AG08395 (cell line): Measurements from ENCODE around the gene SLC2A14.
"Not testable (repeated sequence)": the region's sequence is repeated elsewhere in the genome, so short reads cannot be mapped to it uniquely, and the experiment has no call there.

ENCODE experiments used
- DNase-seq: peaks from one replicate; pipeline ENCODE4 v3.0.0; 2012; ENCODE audit warnings: mixed read lengths, low spot score

The SLC2A14 gene

DNA sequence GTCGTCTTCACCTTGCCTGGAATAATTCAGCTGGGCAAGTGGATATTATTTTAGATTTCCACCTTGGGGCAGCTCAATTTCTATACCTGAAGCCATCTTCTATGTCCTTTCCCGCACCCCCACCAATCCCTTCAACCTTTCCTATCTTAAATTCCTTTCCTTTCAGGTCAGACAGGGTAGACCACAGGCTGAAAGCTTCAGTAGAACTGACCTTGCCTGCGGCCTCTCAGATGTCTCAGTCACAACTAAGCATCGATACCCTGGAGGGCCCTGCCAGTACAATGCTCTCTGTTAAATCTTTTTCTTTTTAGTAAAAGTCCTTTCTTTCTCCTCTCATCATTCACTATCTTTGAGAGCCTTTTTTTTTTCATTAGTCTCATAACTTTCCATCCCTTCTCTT is 38.9 kb downstream of the SLC2A14 start:
- no peak for DNase-seq

DNA sequence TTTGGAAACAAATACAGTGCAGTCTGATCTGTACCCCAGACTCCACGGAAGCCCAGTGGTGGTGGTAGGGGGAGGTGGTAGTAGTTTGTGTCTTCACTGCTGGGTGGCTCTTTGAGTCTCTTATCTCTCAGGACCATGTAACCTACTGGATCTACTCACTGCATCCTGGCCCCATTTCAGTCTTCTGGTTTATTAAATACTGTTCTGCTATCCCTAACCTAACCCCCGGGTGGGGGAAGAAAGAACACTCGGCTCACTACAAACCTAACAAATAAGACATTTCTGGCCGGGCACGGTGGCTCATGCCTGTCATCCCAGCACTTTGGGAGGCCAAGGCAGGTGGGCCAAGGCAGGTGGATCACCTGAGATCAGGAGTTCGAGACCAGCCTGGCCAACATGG is 39.5 kb downstream of the SLC2A14 start:
- DNase-seq, result not testable (repeated sequence)

DNA sequence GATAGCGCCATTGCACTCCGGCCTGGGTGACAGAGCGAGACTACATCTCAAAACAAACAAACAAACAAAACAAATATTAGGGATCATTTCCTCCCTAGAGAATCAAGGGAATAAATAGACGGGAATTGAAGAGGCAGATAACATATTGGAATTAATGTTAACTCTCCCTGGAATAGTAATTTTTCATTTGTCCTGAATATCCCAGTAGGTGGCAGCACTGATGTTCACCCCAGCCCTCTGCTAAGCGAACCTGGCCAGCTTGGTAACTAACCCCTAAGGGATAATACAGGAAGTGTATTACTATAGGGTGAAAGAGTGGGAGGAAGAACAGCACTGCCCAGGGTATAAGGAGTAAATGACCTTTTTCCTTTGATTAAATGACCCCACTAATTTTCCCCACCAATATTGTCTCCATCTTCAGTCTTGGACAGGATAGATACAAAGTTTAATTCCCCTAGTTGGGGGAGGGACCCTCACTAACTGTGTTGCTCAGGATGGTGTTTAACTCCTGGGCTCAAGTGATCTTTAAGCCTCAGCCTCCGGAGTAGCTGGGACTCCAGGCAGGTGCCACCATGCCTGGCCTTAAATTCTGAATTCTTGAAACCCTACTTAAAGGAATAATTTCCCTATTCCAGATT is 40.5 kb downstream of the SLC2A14 start:
- peak; percentile 86 for DNase-seq

DNA sequence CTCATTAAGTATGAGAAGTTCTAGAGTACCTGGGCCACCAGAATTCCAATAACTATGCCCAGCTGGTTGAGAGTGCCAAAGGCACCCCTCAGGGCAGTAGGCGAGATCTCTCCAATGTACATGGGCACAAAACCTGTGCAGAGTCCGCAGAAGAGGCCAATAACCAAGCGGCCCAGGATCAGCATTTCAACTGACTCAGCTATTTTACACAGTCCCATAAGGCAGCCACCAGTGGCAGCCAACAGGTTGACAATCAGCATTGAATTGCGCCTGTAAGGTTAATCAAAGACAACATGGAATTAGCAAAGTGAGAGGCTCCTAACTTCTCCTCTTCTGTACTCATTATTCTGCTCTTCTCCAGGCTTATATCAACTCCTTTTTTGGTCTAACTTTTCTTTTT is 43.0 kb downstream of the SLC2A14 start:
- not testable (repeated sequence) for DNase-seq

DNA sequence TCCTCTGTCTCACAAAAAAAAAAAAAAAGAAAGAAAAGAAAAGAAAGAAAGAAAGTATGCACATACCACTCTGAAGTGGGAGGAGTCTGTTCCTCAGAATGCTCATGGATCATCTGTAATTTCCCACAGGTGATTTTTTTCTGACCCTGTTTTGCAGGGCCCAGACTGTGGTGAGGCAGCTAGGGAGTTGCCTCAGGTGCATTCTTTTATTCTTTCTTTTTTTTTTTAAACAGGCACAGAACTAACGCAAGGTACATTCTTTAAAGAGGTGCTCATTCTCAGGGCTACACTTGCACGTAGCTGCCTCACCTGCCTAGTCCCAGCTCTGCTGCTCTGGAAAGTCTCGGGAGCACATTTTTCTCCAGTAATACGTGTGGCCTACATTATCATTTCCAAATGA is 47.0 kb downstream of the SLC2A14 start:
- not testable (repeated sequence) for DNase-seq

DNA sequence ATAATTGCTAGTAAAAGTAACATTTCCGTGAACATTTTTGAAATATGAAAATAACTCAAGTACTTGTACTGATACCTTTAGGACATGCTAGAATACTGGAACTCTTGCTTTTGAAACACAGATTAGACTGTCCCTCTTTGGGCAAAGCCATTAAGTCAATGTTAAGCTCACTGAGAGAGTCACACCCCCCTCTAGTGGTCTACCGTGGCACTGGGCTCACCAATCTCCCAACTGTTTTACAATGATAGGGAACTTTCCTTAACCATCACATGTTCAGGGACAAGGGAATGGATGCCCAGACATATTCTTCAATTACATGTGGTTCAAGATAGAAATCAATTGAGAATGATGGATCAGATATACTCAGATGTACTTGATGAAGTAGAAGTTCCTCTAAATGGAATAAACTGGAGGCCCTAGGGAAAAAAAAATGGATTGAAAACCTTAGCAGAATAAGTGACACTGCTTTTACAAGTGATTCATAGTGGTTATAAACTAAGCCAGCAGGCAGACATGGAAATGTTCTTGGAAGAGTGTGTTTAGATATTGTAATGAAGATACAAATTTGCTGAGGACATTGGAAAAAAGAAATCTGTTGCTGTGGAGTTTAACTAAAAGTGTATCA is 65.7 kb downstream of the SLC2A14 start:
- peak; percentile 81 for DNase-seq

DNA sequence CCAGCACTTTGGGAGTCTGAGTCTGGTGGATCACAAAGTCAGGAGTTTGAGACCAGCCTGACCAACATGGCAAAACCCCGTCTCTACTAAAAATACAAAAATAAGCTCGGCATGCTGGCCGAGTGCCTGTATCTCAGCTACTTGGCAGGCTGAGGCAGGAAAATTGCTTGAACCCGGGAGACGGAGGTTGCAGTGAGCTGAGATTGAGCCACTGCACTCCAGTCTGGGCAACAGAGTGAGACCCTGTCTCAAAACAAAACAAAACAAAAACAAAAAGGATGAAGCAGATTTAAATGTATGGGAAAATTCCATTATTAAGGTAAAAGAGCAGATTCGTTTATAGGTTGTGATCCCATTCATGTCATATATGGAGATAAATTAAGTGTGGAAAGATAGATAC is 66.4 kb downstream of the SLC2A14 start:
- not testable (repeated sequence) for DNase-seq

DNA sequence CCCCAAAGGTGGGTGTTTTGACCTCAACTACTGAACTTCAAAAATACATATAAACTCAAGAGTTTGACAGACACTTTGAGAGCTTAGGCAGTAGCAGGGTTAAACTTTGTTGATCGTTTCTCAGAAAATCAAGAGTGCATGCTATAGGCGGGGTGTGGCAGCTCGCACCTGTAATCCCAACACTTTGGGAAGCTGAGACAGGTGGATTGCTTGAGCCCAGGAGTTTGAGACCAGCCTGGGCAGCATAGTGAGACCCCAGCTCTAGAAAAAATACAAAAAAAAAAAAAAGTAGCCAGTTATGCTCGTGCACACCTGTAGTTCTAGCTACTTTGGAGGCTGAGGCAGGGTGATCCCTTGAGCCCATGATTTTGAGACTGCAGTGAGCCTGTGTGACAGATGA is 71.3 kb downstream of the SLC2A14 start:
- no peak for DNase-seq

DNA sequence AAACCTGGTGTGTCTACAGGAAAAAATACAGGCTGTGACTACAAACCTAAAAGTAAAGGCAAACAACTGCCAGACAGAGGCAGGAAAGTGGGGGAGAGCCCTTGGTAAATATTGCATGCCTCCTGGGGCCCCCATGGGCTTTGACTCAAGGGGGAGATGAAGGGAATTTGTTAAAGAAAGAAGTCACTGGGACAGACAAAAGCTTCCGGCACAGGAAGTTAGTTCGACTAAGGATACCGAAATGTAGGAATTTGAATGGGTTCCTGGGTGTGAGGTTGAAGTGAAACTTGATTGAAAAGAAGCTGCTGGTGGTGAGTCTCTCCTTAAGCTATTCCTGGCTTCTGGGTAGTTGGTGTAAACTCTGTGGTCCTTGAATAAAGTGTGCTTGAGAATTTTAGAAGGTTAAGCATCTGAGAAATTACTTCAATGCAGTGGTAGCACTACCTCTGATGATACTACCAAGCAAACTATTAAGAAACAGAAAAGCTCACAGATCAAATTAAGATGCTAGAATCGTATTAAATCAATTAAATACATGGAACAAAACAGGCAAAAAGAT is 73.9 kb downstream of the SLC2A14 start:
- not testable (repeated sequence) for DNase-seq

DNA sequence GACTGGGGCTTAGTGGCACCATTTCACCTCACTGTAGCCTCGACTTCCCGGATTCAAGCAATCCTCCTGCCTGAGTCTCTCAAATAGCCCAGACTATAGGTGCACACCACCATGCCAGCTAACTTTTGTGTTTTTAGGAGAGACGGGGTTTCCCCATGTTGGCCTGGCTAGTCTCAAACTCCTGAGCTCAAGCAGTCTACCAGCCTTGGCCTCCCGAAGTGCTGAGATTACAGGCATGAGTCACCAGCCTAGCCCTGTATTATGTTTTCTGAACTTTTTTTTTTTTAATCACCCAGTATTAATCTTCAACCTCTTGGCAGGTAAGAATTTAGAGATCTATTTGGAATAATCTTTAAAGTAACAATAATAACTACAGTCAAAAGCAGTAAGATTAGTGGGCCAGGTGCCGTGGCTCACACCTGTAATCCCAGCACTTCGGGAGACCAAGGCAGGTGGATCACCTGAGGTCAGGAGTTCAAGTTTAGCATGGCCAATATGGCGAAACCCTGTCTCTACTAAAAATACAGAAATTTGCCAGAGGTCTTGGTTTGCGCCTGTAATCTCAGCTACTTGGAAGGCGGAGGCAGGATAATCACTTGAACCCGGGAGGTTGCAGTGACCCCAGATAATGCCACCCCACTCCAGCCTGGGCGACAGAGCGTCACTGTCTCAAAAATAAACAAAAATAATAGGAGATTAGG is 74.9 kb downstream of the SLC2A14 start:
- DNase-seq, result no peak

DNA sequence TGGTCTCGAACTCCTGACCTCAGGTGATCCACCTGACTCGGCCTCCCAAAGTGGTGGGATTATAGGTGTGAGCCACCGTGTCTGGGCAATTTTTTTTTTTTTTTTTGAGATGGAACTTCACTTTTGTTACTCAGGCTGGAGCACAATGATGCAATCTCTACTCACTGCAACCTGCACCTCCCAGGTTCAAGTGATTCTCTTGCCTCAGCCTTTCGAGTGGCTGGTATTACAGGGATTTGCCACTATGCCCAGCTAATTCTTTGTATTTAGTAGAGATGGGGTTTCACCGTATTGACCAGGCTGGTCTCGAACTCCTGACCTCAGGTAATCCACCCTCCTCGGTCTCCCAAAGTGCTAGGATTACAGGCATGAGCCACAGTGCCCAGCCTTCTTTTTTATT is 75.4 kb downstream of the SLC2A14 start:
- DNase-seq, result not testable (repeated sequence)

DNA sequence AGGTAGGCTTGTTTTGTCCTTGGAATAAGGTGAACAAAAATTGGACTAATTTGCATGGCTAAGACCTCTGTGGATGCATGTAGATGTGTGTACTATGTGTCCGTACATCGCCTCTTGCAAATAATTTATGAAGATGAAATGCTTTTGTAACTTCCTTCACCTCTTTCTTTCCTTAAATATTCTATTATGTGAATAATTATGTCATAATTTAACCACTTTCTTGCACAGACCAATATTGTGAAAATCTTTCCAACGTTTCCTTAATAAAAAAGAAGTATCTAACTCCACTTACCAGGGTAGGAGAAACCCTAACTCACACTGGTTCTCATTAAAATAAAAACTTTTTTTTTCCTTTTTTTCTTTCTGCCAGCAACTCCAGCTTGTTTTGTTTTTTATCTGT is 79.5 kb downstream of the SLC2A14 start:
- no peak for DNase-seq

DNA sequence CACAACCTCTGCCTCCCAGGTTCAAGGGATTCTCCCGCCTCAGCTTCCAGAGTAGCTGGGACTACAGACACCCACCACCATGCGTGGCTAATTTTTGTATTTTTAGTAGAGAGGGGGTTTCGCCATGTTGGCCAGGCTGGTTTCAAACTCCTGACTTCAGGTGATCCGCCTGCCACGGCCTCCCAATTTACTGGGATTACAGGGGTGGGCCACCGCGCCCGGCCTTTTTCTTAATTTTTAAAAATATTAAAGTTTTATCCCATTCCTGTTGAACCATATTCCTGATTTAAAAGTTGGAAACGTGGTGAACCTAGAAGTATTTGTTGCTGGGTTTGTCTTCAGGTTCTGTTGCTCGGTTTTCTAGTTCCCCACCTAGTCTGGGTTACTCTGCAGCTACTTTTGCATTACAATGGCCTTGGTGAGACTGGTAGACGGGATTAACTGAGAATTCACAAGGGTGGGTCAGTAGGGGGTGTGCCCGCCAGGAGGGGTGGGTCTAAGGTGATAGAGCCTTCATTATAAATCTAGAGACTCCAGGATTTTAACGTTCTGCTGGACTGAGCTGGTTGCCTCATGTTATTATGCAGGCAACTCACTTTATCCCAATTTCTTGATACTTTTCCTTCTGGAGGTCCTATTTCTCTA is 83.7 kb downstream of the SLC2A14 start, which contains the start of gene NANOG:
Gene NANOG, plus strand, starts transcription at position 519 of the 645 bp plus-strand sequence. CDS start 213 bp downstream, outside the sequence.
- not testable (repeated sequence) for DNase-seq

DNA sequence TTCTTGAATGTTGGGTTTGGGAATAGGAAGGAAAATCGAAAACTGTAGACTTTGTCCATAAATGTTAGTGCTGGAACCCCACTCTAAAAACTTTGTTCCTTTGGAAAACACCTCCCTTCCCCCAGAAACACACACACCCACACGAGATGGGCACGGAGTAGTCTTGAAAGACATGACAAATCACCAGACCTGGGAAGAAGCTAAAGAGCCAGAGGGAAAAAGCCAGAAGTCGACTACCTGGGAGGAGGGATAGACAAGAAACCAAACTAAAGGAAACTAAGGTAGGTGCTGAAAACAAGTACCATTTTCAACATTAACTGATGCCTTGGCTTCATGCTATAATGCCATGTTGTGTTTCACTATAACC is 84.4 kb downstream of the SLC2A14 start:
- DNase-seq, result no peak

DNA sequence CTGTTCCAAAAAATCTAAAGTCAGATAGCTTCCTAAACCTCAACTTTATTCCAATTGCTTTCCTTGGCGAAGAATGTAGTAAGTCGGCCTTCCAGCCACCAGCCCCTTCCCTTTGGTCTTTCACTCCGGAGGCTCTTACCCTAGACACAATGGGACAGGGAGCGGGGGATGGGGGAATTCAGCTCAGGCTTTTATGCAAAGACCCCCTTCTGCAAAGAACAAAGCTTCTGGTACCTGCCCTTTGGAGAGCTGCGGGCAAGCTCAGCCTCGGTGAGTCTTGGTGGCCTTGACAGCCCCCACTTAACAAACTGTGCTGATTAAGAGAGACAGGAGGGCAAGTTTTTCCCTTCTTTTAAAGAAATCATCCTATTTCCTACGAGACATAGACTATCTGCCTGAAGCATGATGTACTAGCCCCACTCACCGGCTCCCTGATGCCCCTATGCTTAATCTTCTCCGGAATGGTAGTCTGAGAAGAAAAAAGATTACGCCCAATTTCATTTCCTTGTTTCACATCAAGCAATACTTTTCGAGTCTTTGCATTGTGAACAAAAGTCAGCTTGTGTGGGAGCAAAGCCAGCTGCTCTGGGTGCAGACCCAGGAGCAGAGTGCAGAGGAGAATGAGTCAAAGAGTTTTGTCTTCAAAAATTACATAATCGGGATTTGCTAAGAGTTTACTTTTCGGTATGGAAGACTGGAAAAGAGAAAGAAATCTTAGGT is 85.0 kb downstream of the SLC2A14 start:
- DNase-seq, result peak; percentile 13

DNA sequence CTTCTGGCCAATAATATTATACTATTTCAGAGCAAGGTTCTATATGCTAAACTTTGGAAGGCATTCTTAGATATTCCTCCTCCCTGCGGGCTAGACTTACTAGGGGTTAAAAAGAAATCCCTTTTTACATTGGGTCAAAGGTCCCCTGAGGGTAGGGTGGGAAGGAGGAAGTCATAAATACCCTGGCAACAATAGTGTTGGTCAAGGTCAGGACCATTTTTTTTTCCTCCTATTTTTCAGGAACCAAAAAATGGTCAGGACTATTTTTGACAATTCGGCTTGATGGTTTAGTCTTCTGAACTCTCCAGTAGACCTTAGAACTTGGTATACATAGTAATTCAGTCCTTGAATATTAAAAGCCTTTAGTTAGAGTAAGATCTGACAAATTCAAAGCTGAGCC is 88.0 kb downstream of the SLC2A14 start:
- DNase-seq, result no peak

DNA sequence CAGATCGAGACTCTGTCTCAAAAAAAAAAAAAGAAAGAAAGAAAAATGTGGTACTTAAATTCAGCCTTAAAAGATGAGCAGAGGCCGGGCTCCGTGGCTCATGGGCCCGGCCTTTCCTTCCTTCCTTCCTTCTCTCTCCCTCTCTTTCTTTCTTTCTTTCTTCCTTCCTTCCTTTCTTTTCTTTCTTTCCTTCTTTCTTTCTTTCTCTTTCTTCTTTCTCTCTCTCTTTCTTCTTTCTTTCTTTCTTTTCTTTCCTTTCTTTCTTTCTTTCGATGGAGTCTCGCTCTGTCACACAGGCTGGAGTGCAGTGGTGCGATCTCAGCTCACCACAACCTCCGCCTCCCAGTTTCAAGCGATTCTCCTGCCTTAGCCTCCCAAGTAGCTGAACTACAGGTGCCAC is 89.3 kb downstream of the SLC2A14 start:
- DNase-seq, result not testable (repeated sequence)

DNA sequence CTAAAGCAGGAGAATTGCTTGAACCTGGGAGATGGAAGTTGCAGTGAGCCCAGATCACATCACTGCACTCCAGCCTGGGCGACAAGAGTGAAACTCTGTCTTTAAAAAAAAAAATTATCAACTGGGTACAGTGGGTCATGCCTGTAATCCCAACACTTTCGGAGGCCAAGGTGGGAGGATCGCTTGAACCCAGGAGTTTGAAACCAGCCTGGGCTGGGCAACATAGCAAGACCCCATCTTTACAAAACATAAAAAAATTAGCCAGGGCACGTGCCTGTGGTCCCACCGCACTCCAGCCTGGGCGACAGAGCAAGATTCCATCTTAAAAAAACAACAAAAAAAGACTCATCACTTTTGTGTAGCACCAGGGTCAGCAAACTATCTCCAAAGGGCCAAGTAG is 90.7 kb downstream of the SLC2A14 start:
- no peak for DNase-seq

DNA sequence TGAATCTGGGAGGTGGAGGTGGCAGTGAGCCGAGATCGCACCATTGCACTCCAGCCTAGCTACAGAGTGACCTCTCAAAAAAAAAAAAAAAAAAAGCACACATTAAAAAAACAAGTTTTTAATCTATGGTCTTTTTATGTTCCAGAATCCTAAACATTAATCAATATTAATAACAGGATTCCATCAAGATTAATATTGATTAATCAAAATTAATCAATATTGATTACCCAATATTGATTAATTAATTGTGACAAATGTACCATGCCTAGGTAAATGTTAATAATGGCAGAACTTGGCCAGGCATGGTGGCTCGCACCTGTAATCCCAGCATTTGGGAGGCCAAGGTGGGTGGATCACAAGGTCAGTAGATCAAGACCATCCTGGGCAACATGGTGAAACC is 91.4 kb downstream of the SLC2A14 start:
- no peak for DNase-seq

DNA sequence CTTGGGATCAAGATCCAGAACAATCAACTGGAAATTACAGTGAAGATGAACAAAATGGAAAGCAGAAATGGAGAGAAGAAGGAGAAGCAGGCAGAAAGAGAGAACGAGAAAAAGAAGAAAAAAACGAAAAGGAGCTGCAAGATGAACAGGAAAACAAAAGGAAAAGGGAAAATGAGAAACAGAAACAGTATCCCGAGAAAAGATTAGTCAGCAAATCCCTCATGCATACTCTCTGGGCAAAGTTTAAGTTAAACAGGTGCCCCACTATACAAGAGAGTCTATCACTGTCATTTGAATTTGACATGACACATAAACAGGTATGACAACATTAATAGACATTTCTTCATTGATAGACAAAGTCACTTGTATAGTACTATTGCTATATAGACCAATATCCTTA is 102.7 kb downstream of the SLC2A14 start:
- no peak for DNase-seq
